IMR-90 (cell line): Measurements from ENCODE around the gene SPATS2L. TPM values are rescaled to one million over a fixed set of nuclear protein-coding genes. Genes with fewer than 3 reads are reported as not detected.

Experiments
- ATAC-seq: fragments of 200-7000 bp; cut with Tn5 transposase; 2 replicates; pipeline ENCODE4 v1.9.1; 2020; ENCODE audit warnings: low read depth, mild to moderate bottlenecking, moderate library complexity
- BruUV-seq: library from RNA; stranded (reverse); fragments of 400-500 nt; replicated peaks from 2 replicates; lab custom pipeline; 2021; lab: Mats Ljungman, UMichigan
- CTCF ChIA-PET: fragments of 300-600 bp; formaldehyde crosslinking; extraction: SDS; loops from one replicate; lab custom pipeline; 2021; ENCODE audit warnings: antibody characterized with exemption; lab: Yijun Ruan, JAX
- POLR2A ChIA-PET: fragments of 300-600 bp; sonication (Branson Sonifier 250); formaldehyde crosslinking; loops from one replicate; lab custom pipeline; 2022; ENCODE audit warnings: antibody characterized with exemption; ENCODE audit not compliant: unreplicated experiment; lab: Charles Lee
- DNase-seq: peaks from one replicate; pipeline ENCODE4 v3.0.0; 2013
- H2AFZ ChIP-seq: replicated peaks from 2 replicates; pipeline ENCODE3; 2013; ENCODE audit warnings: low read length, mild to moderate bottlenecking; ENCODE audit not compliant: poor library complexity
- H2AK5ac ChIP-seq: 2 replicates; pipeline ENCODE4 v1.6.1; 2013; ENCODE audit warnings: low read depth, low read length, inconsistent platforms
- H2AK9ac ChIP-seq: replicated peaks from 2 replicates; pipeline ENCODE3; 2013; ENCODE audit warnings: mild to moderate bottlenecking, low read depth, low read length, moderate library complexity; ENCODE audit not compliant: poor library complexity
- H2BK120ac ChIP-seq: 2 replicates; pipeline ENCODE4 v1.6.1; 2013; ENCODE audit warnings: low read depth, low read length, inconsistent platforms
- H2BK15ac ChIP-seq: 3 replicates; pipeline ENCODE4 v1.6.1; 2013; ENCODE audit warnings: low read depth, low read length, inconsistent platforms
- H2BK20ac ChIP-seq: 2 replicates; pipeline ENCODE4 v1.6.1; 2013; ENCODE audit warnings: low read depth, mild to moderate bottlenecking, inconsistent platforms, low read length, moderate library complexity
- H2BK5ac ChIP-seq: 2 replicates; pipeline ENCODE4 v1.6.1; 2013; ENCODE audit warnings: mild to moderate bottlenecking, low read depth, low read length, inconsistent platforms; ENCODE audit not compliant: poor library complexity, severe bottlenecking
- H3K14ac ChIP-seq: replicated peaks from 2 replicates; pipeline ENCODE4 v1.6.1; 2013; ENCODE audit warnings: low read depth, low read length, inconsistent platforms
- H3K18ac ChIP-seq: 2 replicates; pipeline ENCODE4 v1.6.1; 2013; ENCODE audit warnings: low read depth, low read length, control low read depth
- H3K23ac ChIP-seq: 2 replicates; pipeline ENCODE4 v1.6.1; 2013; ENCODE audit warnings: low read depth, low read length, inconsistent platforms
- H3K27ac ChIP-seq: 2 replicates; pipeline ENCODE4 v1.5.1; 2013; ENCODE audit warnings: mild to moderate bottlenecking, control low read depth, low read length; ENCODE audit not compliant: insufficient read depth
- H3K27me3 ChIP-seq: 2 replicates; pipeline ENCODE4 v1.6.1; 2013; ENCODE audit warnings: low read length; ENCODE audit not compliant: control insufficient read depth, insufficient read depth
- H3K36me3 ChIP-seq: 2 replicates; pipeline ENCODE4 v1.6.1; 2013; ENCODE audit warnings: low read length, mixed read lengths; ENCODE audit not compliant: control insufficient read depth, insufficient read depth
- H3K4ac ChIP-seq: 2 replicates; pipeline ENCODE4 v1.6.1; 2013; ENCODE audit warnings: low read depth, low read length, inconsistent platforms
- H3K4me1 ChIP-seq: 2 replicates; pipeline ENCODE4 v1.6.1; 2013; ENCODE audit warnings: low read length, mixed read lengths; ENCODE audit not compliant: control insufficient read depth, insufficient read depth
- H3K4me2 ChIP-seq: 2 replicates; pipeline ENCODE4 v1.6.1; 2013; ENCODE audit warnings: low read depth, mild to moderate bottlenecking, control low read depth, low read length, moderate library complexity
- H3K4me3 ChIP-seq: 2 replicates; pipeline ENCODE4 v1.5.1; 2013; ENCODE audit warnings: low read depth, mild to moderate bottlenecking, control low read depth, low read length, moderate library complexity; ENCODE audit not compliant: insufficient read depth
- H3K56ac ChIP-seq: 2 replicates; pipeline ENCODE4 v1.6.1; 2013; ENCODE audit warnings: low read length, inconsistent platforms; ENCODE audit not compliant: insufficient read depth; ENCODE audit errors: extremely low read depth
- H3K79me1 ChIP-seq, 2 experiments: 2 replicates each; pipeline ENCODE4 v1.6.1; 2013; ENCODE audit warnings: low read length in 2 of 2, inconsistent platforms in 1 of 2, low read depth in 1 of 2
- H3K9ac ChIP-seq: 2 replicates; pipeline ENCODE4 v1.6.1; 2013; ENCODE audit warnings: low read depth, low read length, control low read depth
- H3K9me1 ChIP-seq: 2 replicates; pipeline ENCODE4 v1.6.1; 2013; ENCODE audit warnings: low read length, inconsistent platforms; ENCODE audit not compliant: insufficient read depth
- H3K9me3 ChIP-seq: 2 replicates; pipeline ENCODE4 v1.6.1; 2013; ENCODE audit warnings: low read length; ENCODE audit not compliant: control insufficient read depth, insufficient read depth
- H4K20me1 ChIP-seq: 2 replicates; pipeline ENCODE4 v1.6.1; 2013; ENCODE audit warnings: low read length, inconsistent platforms; ENCODE audit not compliant: insufficient read depth
- H4K5ac ChIP-seq: 2 replicates; pipeline ENCODE4 v1.6.1; 2013; ENCODE audit warnings: mild to moderate bottlenecking, low read depth, low read length, control low read depth
- H4K8ac ChIP-seq, 2 experiments: 2 replicates each; pipeline ENCODE4 v1.6.1; 2013; ENCODE audit warnings: low read depth in 2 of 2, low read length in 2 of 2, control low read depth in 1 of 2, inconsistent platforms in 1 of 2
- H4K91ac ChIP-seq: 2 replicates; pipeline ENCODE4 v1.6.1; 2013; ENCODE audit warnings: low read depth, low read length, inconsistent platforms; ENCODE audit not compliant: insufficient read depth
- MAZ ChIP-seq: IDR thresholded peaks from 2 replicates; pipeline ENCODE4 v1.6.1; 2012; ENCODE audit warnings: low read depth, mild to moderate bottlenecking, low read length, improper control_type of control experiment, moderate library complexity, borderline replicate concordance
- WGBS, 2 experiments: methylation state at CpG; one replicate each; pipeline versions ENCODE4 v1.1.5 to v1.1.7; 2013; ENCODE audit warnings: missing lambda C conversion rate in 2 of 2; ENCODE audit not compliant: insufficient read length in 1 of 2; ENCODE audit errors: extremely low coverage in 2 of 2; 5-methylcytosine and 5-hydroxymethylcytosine counted together
- dilution Hi-C: fragments of 300-500 bp; cut with HindIII; formaldehyde crosslinking; loops from one replicate; pipeline ENCODE4 v1.14.3; 2018; ENCODE audit warnings: low sequenced_read_pairs; ENCODE audit not compliant: unreplicated experiment
- in situ Hi-C: fragments of 300-500 bp; cut with MboI; formaldehyde crosslinking; loops from 3 replicates; pipeline ENCODE4 v1.14.3; 2019; ENCODE audit warnings: low sequenced_read_pairs, inconsistent platforms, mixed read lengths
- intact Hi-C: fragments of 100-400 bp; cut with micrococcal nuclease; formaldehyde crosslinking; loops from 2 replicates; pipeline ENCODE4 v1.10.0; 2022
- polyA plus RNA-seq, 3 experiments: library from polyadenylated mRNA; depleted of rRNA; stranded (reverse); fragments of >200 nt; gene quantifications; 2 replicates each; pipeline ENCODE4 v1.2.3, GENCODE V29; 2012; ENCODE audit warnings: low replicate concordance in 1 of 3
- total RNA-seq: library from RNA; depleted of rRNA; stranded (reverse); fragments of >200 nt; gene quantifications from 2 replicates; pipeline ENCODE4 v1.2.3, GENCODE V29; 2012

Gene SPATS2L
- total and polyA plus RNA-seq, 2 of the 4 experiments (the other 2 are of a cell fraction), result 118 to 155 TPM

GRCh38 chr2:200359552-200359951, 53.1 kb downstream of the SPATS2L start:
- no peak for TF ChIP-seq MAZ
- H2BK15ac ChIP-seq, result no peak overlapping the region
- dilution Hi-C loops, result no loop called here
- H3K9me3 ChIP-seq, result no peaks in the 10 kb centered on the region
- no peak overlapping the region for H2BK120ac ChIP-seq
- H3K4me1 ChIP-seq, result peaks cover 10% of the 10 kb centered on the region
- H3K23ac ChIP-seq, result peak overlapping the region; percentile 2; the same call in 1 of the 2 replicates
- no CpG with 5 or more reads among the region's 2 CpGs for WGBS, 2 experiments
- intact Hi-C loops, result loop anchor here (5.0 kb wide), 1 partner anchor 382 kb away; no protein-coding TSS in a partner anchor
- ChIA-PET CTCF (no interaction called here), POLR2A (no interaction called here)
- H3K4me3 ChIP-seq, result no peak overlapping the region
- no peak for DNase-seq
- no peak overlapping the region for H3K18ac ChIP-seq
- H2AK9ac ChIP-seq, result no peak overlapping the region
- no peak overlapping the region for H3K4me2 ChIP-seq
- no peak overlapping the region for H4K91ac ChIP-seq
- H4K8ac ChIP-seq, result peak overlapping the region in 1 of 2 experiments; percentile 17; a peak in 1 of 4 replicates
- no peak overlapping the region for H3K56ac ChIP-seq
- no peak for ATAC-seq
- no peak overlapping the region for H2AK5ac ChIP-seq
- no peak overlapping the region for H3K27ac ChIP-seq
- H3K14ac ChIP-seq, result no peak overlapping the region
- peaks cover 5% of the 10 kb centered on the region; the same call in 1 of the 2 replicates for H3K36me3 ChIP-seq
- BruUV-seq, result no TSS peak
- H4K5ac ChIP-seq, result no peak overlapping the region
- H2BK20ac ChIP-seq, result no peak overlapping the region
- peaks cover 40 to 85% of the 10 kb centered on the region in 2 experiments for H3K79me1 ChIP-seq
- no peak overlapping the region for H3K9ac ChIP-seq
- H3K9me1 ChIP-seq, result peaks cover 24% of the 10 kb centered on the region
- in situ Hi-C loops, result no loop called here
- no peak overlapping the region for H2BK5ac ChIP-seq
- no peaks in the 10 kb centered on the region for H3K27me3 ChIP-seq
- peaks cover 22% of the 10 kb centered on the region for H4K20me1 ChIP-seq
- no peak overlapping the region for H3K4ac ChIP-seq
- no peak overlapping the region for H2AFZ ChIP-seq
